Activated B cell treated with CpG ODN at 0.5 μM for 24 hours (primary cell): ENCODE measurements around the gene RAB11FIP4. TPM values are rescaled to one million over a fixed set of nuclear protein-coding genes. Genes with fewer than 3 reads are reported as not detected.

Experiments used
- ATAC-seq: fragments of 200-7000 bp; cut with Tn5 transposase; one replicate; pipeline ENCODE4 v1.10.0; 2021; ENCODE audit warnings: low read depth, mild to moderate bottlenecking, moderate library complexity
- CTCF ChIA-PET: fragments of 350-600 bp; sonication (Branson Sonifier 250); formaldehyde crosslinking; loops from one replicate; lab custom pipeline; 2021; ENCODE audit warnings: antibody characterized with exemption; lab: Charles Lee
- POLR2A ChIA-PET: fragments of 350-600 bp; sonication (Branson Sonifier 250); formaldehyde crosslinking; loops from one replicate; lab custom pipeline; 2021; ENCODE audit warnings: antibody characterized with exemption; lab: Charles Lee
- DNase-seq: peaks from one replicate; pipeline ENCODE4 v3.0.0; 2022
- H3K27ac Mint-ChIP-seq: one replicate; pipeline ENCODE4 v1.8.0; 2020; ENCODE audit warnings: mixed read lengths
- H3K27me3 Mint-ChIP-seq: one replicate; pipeline ENCODE4 v1.8.0; 2021; ENCODE audit warnings: mixed read lengths
- H3K36me3 Mint-ChIP-seq: one replicate; pipeline ENCODE4 v1.8.0; 2021; ENCODE audit warnings: low read depth, mixed read lengths
- H3K4me1 Mint-ChIP-seq: one replicate; pipeline ENCODE4 v1.8.0; 2021; ENCODE audit warnings: mixed read lengths
- H3K4me3 Mint-ChIP-seq: one replicate; pipeline ENCODE4 v1.8.0; 2020; ENCODE audit warnings: mild to moderate bottlenecking, mixed read lengths
- H3K9me3 Mint-ChIP-seq: one replicate; pipeline ENCODE4 v1.8.0; 2020; ENCODE audit warnings: mixed read lengths
- intact Hi-C: fragments of 100-400 bp; cut with micrococcal nuclease; formaldehyde crosslinking; loops from one replicate; pipeline ENCODE4 v1.15.1; 2024
- total RNA-seq: library from RNA; stranded (reverse); gene quantifications from 2 replicates; pipeline ENCODE4 v1.2.3, GENCODE V29; 2022
- TF ChIP-seq, protein P1 (sequence below): fragments of 200-600 bp; IDR thresholded peaks from one replicate; pipeline ENCODE4 v1.8.0; 2022; ENCODE audit warnings: antibody characterized with exemption, mild to moderate bottlenecking

RAB11FIP4 gene
- total RNA-seq, 1 donor from 2014 or later: 43.2 TPM

DNA sequence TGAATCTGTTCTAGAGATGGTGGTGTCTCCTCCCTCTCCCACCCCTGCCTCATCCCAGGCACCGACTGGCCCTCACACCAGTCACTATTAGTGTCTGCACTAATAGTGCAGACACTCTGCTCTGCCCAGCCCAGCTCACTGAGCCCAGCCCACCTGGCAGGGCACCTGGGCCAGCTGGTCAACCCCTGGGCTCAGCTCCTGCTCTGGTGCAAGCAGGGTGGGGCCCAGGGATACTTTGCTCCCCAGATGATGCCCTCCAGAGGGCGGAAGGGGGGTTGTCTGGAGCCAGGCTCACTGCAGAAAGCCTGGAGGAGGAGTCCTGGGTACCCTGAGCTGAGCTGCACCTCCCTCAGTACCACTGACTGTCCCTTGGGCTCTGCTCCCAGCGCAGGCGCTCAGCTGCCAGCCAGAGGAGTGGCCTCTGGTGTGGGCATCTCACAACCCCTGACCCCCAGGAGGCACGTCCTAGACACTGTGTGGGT is 14.5 kb downstream of the RAB11FIP4 start:
- no peaks in the 10 kb centered on the region for H3K9me3 Mint-ChIP-seq
- TF ChIP-seq, protein P1, sequence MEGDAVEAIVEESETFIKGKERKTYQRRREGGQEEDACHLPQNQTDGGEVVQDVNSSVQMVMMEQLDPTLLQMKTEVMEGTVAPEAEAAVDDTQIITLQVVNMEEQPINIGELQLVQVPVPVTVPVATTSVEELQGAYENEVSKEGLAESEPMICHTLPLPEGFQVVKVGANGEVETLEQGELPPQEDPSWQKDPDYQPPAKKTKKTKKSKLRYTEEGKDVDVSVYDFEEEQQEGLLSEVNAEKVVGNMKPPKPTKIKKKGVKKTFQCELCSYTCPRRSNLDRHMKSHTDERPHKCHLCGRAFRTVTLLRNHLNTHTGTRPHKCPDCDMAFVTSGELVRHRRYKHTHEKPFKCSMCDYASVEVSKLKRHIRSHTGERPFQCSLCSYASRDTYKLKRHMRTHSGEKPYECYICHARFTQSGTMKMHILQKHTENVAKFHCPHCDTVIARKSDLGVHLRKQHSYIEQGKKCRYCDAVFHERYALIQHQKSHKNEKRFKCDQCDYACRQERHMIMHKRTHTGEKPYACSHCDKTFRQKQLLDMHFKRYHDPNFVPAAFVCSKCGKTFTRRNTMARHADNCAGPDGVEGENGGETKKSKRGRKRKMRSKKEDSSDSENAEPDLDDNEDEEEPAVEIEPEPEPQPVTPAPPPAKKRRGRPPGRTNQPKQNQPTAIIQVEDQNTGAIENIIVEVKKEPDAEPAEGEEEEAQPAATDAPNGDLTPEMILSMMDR: no peak
- DNase-seq (no peak), ATAC-seq (no peak)
- H3K4me3 Mint-ChIP-seq: no peak overlapping the region
- H3K36me3 Mint-ChIP-seq: no peaks in the 10 kb centered on the region
- CTCF ChIA-PET: no interaction called here
- H3K27me3 Mint-ChIP-seq: peaks cover 12% of the 10 kb centered on the region
- no peaks in the 10 kb centered on the region for H3K4me1 Mint-ChIP-seq
- POLR2A ChIA-PET: no interaction called here
- H3K27ac Mint-ChIP-seq: no peak overlapping the region
- intact Hi-C loops: no loop called here

- DNase-seq: no peak
- TF ChIP-seq, protein P1: no peak
- no peak for ATAC-seq
- CTCF ChIA-PET: no interaction called here
- intact Hi-C loops: no loop called here
- H3K4me1 Mint-ChIP-seq: no peaks in the 10 kb centered on the region
- H3K27ac Mint-ChIP-seq: no peak overlapping the region
- no peaks in the 10 kb centered on the region for H3K36me3 Mint-ChIP-seq
- POLR2A ChIA-PET: no interaction called here
- peaks cover 10% of the 10 kb centered on the region for H3K27me3 Mint-ChIP-seq
- H3K9me3 Mint-ChIP-seq: no peaks in the 10 kb centered on the region
- H3K4me3 Mint-ChIP-seq: no peak overlapping the region
Observed at GRCh38 chr17:31408586-31408985, 17.1 kb downstream of the RAB11FIP4 start.

DNA sequence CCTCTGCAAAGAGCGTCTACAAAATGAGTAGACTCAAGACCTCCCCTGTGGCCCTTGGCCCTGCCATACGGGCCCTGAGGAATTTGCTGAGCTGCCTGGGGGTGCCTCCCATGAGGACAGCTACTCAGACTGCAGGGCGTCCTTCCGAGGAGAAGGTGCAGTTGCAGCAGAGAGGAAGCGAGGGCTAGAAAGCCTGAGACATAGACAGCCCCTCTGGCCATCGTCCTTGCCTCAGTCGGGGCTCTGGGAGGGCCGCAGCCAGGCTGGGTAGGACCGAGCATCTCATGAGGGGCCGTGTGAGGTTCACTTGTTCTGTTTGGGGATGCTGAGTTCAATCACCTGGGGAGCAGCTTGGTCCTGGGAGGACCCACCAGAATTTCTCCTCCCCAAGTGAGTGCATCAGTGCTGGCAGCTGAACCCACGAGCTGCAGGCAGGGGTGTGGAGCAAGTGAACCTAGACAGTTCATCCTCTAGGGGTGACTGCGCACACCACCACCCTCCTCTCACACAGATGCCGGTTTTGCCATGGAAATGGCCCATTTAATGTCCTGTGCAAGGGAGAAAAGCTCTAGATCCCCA is 20.3 kb downstream of the RAB11FIP4 start:
- Mint-ChIP-seq H3K27ac (no peak overlapping the region), H3K36me3 (no peaks in the 10 kb centered on the region), H3K4me3 (no peak overlapping the region), H3K4me1 (peaks cover 6% of the 10 kb centered on the region), H3K27me3 (peaks cover 10% of the 10 kb centered on the region), H3K9me3 (no peaks in the 10 kb centered on the region)
- no peak for ATAC-seq
- ChIA-PET POLR2A (no interaction called here), CTCF (no interaction called here)
- TF ChIP-seq, protein P1: no peak
- intact Hi-C loops: no loop called here
- no peak for DNase-seq

- Mint-ChIP-seq H3K27ac (no peak overlapping the region), H3K9me3 (no peaks in the 10 kb centered on the region), H3K4me3 (no peak overlapping the region), H3K27me3 (peaks cover 10% of the 10 kb centered on the region), H3K4me1 (peaks cover 6% of the 10 kb centered on the region), H3K36me3 (no peaks in the 10 kb centered on the region)
- CTCF ChIA-PET: no interaction called here
- TF ChIP-seq, protein P1: no peak
- DNase-seq (no peak), ATAC-seq (no peak)
- POLR2A ChIA-PET: no interaction called here
- intact Hi-C loops: no loop called here
Observed at GRCh38 chr17:31412511-31412910, 21.0 kb downstream of the RAB11FIP4 start.

DNA sequence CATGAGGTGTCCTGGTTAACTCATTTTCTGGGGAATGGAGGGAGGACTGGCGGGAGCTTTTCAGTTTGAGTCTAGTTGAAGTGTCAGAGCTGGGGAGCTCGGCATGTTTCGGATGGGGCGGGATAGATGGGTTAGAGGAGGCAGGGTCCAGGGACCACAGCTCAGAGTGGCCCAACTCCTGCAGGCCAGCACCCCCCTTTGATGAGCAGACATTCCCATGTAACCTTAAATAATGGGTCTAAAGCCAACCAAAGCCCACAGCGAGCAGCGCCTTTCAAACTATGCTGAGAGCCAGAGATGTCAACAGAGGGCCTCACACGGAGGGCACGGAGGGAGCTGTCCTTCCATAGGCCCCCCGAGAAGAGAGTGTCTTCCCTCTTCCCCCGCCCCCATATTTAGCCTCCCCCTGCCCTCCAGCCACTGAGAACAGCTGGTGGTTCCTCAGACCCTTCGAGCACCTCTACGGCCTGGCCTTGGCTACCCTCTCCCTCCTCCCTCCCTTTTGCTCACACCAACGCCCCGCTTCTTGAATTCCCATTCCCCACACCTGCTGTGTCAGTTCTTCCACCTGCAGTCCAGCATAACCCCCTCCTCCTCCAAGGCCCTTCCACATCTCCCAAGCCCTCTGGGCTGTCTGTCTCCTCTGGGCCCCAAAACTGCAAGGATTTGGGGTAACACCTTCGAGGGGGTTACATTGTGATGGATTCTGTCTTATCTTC is 21.8 kb downstream of the RAB11FIP4 start:
- CTCF ChIA-PET: no interaction called here
- intact Hi-C loops: no loop called here
- Mint-ChIP-seq H3K4me1 (peaks cover 6% of the 10 kb centered on the region), H3K27ac (no peak overlapping the region), H3K9me3 (no peaks in the 10 kb centered on the region), H3K36me3 (no peaks in the 10 kb centered on the region), H3K4me3 (no peak overlapping the region), H3K27me3 (peaks cover 10% of the 10 kb centered on the region)
- POLR2A ChIA-PET: no interaction called here
- no peak for DNase-seq
- TF ChIP-seq, protein P1: no peak
- no peak for ATAC-seq
